ENCODE measurements around the gene CA14.
A peak's percentile ranks its signal among the peaks of the same experiment; 100 is the strongest.
"Not testable (repeated sequence)": the region's sequence is repeated elsewhere in the genome, so short reads cannot be mapped to it uniquely, and the experiment has no call there.

Gene CA14

DNA sequence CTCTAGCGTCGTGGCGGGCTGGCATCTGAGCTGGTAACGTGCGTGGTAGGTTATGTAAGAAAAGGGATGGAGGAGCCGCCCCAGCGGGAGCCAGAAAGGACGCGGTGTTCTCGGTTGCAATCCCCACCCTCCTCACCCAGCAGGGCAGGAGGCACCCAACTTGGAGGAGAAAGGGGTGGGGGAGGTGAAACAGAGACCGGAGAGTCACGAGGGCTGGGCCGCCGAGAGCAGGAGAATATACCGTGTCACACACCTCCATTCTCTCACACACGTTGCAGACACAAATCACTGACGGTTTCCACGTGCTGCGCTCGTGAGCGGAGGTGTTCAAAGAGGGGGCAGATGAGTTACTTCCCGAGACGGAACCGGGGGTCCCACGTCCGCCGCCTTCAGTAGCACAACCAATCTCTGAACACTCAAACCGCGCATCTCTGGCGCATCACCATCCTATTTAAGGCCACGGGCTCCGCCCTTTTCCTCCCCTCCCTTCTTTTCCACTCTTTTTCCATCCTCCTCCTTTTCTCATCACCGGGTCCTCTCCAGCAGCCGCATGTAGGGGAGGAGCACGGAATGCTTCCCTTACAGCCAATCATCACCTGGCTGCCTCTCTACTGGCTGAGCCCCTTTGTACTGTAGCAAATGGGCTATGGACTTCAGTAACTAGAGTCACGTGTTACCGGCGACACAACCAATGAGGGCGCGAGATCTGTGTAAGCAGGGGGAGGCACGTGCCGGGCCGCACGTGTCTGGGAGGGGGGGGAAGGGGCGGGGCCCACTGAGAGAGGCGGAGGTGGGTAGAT, 24.4 kb downstream of the CA14 start, which contains the start of gene CIART:
TSS of gene CIART (plus strand) at position 797 of the 800 bp plus-strand sequence. CDS start 714 bp downstream, outside the sequence.
- FAIRE-seq: peak; percentile 99

DNA sequence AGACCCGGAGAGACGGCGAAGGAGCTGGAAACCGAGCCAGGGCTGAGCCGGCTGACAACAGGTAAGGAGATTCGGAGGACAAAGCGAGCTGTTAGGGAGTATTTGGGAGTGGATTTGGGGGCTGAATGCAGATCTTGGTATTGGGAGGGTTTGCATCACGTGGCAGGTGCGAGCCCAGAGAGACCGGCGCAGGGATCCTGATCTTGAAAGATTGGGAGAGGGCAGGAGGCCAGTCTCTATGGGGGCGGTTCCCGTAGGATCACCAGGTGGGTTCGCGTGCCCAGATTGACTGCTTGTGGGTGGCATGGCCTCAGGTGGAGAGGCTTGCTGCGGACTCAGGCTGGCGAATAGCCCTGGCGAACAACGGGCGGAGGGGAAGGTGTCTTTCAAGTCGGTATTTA, 25.0 kb downstream of the CA14 start:
- no peak for FAIRE-seq

DNA sequence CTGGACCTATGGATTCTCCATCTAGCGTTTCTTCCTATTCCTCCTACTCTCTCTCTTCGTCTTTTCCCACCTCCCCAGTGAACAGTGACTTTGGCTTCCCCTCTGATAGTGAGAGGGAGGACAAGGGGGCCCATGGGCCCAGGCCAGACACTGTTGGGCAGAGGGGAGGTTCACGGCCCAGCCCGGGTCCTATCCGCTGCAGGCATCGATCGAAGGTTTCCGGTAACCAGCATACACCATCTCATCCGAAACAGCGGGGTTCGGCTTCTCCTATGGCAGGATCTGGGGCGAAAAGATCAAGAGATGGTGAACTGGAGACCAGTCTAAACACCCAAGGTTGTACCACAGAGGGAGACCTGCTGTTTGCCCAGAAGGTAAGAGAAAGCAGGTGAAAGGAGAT, 25.7 kb downstream of the CA14 start:
- no peak for FAIRE-seq

DNA sequence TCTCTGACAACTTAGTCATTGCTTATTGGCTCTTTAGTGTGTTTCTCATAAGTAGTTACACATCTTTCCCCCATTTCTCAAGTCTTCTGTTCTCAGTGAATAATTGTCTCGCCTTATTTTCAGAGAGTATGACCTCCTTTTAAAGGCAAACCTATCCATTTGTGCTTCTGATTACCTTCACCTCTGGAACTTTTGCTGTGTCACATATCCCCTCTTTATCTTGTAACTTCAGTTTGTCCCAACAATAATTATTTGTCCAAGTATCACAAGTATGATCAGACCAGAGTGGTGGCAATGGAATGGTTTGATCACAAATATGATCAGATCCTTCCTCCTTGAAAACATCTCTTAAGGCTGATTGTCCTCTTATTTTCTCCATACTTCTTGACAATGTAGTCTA, 30.8 kb downstream of the CA14 start:
- no peak for FAIRE-seq

DNA sequence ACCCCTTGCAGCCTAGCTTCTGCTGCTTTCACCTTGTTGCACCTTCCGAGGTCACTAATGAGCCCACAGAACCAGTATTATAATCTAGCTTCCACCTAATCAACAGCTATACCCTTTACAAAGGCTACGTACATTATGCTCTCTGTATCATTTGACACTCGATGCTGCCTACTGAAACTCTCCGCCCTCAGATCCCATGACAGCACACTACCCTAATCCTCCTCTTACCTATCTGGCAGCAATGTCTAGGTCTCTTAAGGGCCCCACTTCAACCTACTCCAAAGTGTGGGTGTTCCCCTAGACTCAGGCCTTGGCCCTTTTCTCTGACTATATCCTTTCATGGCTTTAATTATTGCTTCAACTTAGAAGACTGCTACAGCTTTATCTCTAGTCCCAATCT, 31.2 kb downstream of the CA14 start:
- no peak for FAIRE-seq

DNA sequence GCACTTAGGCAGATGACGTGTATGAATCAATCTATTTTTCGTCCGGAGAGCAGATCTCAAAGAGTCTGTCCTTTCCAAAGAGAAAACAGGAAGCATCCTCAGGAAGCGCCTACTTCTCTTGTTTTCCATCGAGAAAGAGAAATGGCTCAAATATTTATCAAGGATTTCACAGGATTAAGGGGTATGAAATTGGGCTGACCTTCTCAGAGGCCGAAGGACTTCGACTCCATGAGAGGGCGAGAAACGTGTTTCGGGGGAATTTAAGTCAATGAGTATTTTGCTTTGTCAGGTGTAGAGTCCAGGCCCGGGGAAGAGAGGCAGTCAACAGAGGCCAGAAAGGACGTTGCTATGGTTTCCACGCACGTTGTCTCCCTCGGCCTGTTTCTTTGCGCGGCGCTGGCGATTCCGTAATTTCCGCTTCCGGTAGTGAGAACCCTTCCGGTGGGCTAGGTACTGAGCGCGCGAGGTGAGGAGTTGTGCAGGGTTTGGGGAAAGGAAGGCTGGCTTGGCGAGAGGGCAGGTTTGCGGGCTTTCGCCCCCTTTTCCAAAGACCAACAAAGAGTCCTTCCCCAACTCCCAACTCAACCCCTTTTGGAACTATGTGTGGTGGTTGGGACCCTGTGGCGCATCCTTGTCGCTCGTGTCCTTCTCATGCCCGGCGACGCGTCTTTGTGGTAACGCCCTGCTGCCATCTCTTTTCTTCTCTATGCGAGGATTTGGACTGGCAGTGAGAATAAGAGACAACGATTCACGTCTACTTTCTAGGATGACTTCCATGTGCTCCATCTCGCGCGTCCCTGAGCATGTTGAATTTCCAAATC, 36.1 kb downstream of the CA14 start, which contains the start of gene MRPS21:
TSS of gene MRPS21 (plus strand) at position 429 of the 821 bp plus-strand sequence. CDS start 506 bp downstream, outside the sequence.
- FAIRE-seq: peak; percentile 91

DNA sequence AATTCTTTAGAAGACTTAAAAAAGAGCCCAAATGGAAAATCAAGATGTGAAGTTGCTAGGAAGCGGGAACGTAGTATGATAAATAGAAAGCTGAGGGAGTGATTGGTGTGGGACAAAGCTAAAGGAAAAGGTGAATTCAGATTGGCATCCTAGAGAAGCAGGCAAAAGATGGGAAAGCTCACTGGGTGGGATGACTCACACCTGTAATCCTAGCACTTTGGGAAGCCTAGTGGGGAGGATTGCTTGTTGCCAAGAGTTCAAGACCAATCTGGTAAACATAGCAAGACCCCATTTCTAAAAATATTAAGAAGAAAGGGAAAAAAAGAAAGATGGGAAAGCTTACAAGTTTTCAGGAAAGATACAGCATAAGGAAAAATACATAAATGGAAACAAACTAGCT, 37.9 kb downstream of the CA14 start:
- no peak for FAIRE-seq

DNA sequence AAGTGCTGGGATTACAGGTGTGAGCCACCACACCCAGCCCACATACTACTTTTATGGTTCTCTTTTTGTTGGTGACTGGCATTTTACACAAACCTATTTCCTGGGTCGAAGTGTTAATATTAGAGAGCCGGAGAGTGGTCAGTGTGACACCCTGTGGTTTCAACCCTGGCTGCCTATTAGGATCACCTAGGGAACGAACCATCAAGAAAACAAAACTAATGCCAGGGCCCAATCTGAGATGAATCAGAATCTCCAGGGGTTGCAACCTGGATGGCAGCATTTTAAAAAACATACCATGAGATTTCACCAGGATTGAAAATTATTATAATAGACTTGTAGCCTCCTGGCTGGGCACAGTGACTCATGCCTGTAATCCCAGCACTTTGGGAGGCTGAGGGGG, 42.1 kb downstream of the CA14 start:
- no peak for FAIRE-seq

DNA sequence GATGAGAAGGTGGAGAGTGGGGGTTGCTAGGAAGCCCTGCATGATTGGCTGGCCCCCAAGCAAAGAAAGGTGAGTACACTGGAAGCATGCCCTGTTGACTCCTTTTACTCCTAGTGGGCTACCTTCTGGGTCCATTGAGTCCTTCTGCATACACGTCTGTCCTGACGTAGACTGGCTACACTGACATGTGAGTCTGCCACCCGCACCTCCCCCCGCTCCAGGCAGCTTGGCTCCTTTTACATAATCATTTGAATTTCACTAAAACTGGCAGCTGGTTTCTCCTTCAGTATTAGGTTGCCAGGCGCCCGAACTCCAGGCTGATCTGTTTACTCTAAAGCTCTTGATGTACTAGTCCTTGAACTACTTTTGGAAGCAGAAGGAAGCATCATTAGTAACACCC, 44.8 kb downstream of the CA14 start:
- no peak for FAIRE-seq

DNA sequence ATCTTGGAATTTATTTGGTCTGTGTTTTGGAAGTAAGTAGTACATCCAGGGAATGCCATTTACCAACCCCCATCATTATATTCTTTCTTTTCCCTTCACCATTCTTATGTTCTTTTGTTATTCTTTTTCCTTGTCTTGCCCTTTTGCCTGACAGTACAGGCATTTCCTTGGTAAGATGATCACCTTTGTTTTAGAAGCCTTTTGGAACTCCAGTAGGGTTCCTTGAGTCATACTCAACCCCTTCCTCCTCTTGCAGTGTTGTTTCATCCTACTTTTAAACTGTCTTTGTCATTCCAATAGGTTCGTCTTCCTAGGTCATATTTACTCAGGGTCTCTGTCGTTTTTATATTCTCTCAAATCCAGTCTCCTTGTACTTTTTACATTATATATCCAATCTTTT, 45.3 kb downstream of the CA14 start:
- no peak for FAIRE-seq

DNA sequence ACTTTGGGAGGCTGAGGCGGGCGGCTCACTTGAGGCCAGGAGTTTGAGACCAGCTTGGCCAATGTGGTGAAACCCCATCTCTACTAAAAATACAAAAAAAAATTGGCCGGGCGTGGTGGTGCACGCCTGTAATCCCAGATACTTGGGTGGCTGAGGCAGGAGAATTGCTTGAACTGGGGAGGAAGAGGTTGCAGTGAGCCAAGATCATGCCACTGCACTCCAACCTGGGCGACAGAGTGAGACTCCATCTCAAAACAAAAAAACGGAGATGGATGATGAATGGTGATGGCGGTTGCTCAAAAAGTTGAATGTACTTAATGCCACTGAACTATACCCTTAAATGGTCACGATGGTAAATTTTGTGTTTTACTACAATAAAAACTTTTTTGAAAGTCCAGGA, 51.0 kb downstream of the CA14 start:
- FAIRE-seq: not testable (repeated sequence)

DNA sequence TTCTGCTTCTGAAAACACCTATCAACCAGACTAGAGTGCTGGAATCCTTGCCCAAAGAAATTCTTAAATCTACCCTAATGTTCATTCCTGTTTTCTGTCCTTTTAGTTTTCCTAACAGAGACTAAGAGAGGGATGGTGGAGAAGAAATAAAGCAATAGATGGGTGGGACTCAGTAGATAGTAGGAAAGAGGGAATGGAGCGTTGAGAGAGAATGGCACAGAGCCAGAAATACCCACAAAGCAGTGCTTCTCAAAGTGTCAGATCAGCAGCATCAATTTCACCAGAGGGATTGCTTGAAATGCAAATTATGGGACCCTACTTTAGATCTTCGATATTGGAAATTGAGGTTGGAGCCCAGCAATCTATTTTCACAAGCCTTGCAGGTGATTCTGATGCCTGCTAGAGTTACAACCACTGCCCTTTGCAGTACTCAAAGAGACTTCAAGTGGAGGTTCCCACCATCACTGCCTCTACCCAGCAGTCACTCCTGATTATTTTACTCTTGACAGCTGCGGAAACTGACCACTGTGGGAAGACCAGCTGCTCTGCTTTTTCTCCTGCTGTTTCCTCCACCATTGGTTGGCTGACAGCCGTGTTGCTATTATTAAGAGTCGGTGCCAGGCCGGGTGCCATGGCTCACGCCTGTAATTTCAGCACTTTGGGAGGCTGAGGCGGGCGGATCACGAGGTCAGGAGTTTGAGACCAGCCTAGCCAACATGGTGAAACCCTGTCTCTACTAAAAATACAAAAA, 52.4 kb downstream of the CA14 start:
- no peak for FAIRE-seq

DNA sequence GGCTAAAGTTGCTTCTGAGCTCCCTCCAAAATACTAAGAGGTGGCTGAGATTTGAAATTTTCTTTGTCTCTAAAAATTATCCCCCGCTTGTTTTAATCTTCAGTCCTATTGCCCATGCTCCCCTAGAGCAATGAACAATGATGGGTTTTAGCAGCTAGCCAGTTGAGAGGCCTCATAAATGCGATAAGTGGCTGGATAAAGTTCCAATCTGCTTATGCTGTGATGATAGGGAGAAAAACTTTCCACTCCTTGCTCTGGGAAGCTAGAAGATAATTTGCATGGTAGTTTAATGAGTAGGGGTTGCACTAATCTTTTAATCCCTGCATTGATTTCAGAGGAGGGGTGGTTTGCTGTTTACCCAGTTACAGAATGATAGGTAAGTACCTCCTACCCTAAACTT, 54.2 kb downstream of the CA14 start:
- FAIRE-seq: no peak
